ENCODE data around the gene TM9SF2. TPM values are rescaled to one million over a fixed set of nuclear protein-coding genes. Genes with fewer than 3 reads are reported as not detected.

The TM9SF2 gene
- total RNA-seq, 2 experiments from 2014 or later: 48.0 to 48.1 TPM

GRCh38 chr13:99527301-99527700, 26.0 kb downstream of the TM9SF2 start:
- Mint-ChIP-seq H3K9me3 (no peaks in the 10 kb centered on the region), H3K27me3 (no peaks in the 10 kb centered on the region), H3K27ac (no peak overlapping the region), H3K36me3 (ENCODE audit: low read depth) (peaks cover 53% of the 10 kb centered on the region), H3K4me3 (no peak overlapping the region), H3K4me1 (ENCODE audit: low read depth) (peaks cover 38% of the 10 kb centered on the region)
- intact Hi-C loops (cut with micrococcal nuclease): no loop called here
- DNase-seq (peak; percentile 34), ATAC-seq (no peak)
- no peak for TF ChIP-seq CTCF (IDR thresholded peaks at IDR 0.05)
- ChIA-PET POLR2A (interaction anchor here (0.8 to 1.0 kb wide), 2 partner anchors 16 to 78 kb away, joined by 3 read pairs; no protein-coding TSS in a partner anchor), CTCF (interaction anchor here (0.7 to 2.6 kb wide), 9 partner anchors 12 to 90 kb away, joined by 3 to 7 read pairs (median 3); no protein-coding TSS in a partner anchor)

DNA sequence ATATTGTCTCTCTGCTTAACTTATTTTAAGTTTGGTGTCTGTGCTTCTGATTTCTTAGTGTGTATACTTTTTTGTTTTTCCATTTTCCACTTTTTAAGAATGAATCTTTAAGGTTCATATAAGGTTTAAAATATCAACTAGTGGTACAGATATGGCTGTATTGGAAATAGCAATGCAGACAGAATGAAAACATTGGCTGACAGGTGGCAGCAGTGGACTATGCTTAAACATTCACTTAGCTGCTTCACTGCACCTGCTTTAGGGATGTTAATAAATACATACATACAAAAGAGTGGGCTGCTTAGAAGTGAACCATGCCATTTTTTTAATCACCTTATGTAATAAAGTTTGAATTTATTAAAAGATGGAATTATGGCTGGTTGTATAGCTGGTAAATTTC, 27.3 kb downstream of the TM9SF2 start:
- peaks cover 35% of the 10 kb centered on the region for H3K4me1 Mint-ChIP-seq (ENCODE audit: low read depth)
- H3K36me3 Mint-ChIP-seq (ENCODE audit: low read depth): peaks cover 47% of the 10 kb centered on the region
- POLR2A ChIA-PET: interaction anchor here (1.0 to 1.3 kb wide), 2 partner anchors 77 to 328 kb away, joined by 3 to 4 read pairs; partner anchors contain the start of gene UBAC2

GRCh38 chr13:99536023-99536422, 34.8 kb downstream of the TM9SF2 start:
- Mint-ChIP-seq H3K4me1 (ENCODE audit: low read depth) (peaks cover 16% of the 10 kb centered on the region), H3K27ac (no peak overlapping the region), H3K36me3 (ENCODE audit: low read depth) (peaks cover 27% of the 10 kb centered on the region)

More for the DNA sequence above, 27.3 kb downstream of the TM9SF2 start:
- no peak overlapping the region for H3K27ac Mint-ChIP-seq
- H3K27me3 Mint-ChIP-seq: no peaks in the 10 kb centered on the region
- ATAC-seq (no peak), DNase-seq (peak; percentile 41)
- H3K9me3 Mint-ChIP-seq: no peaks in the 10 kb centered on the region
- no peak for TF ChIP-seq CTCF (IDR thresholded peaks at IDR 0.05)
- H3K4me3 Mint-ChIP-seq: no peak overlapping the region
- CTCF ChIA-PET: interaction anchor here (0.7 to 2.5 kb wide), 5 partner anchors 25 to 141 kb away, joined by 3 to 6 read pairs (median 4); no protein-coding TSS in a partner anchor
- intact Hi-C loops (cut with micrococcal nuclease): no loop called here

GRCh38 chr13:99540530-99540929, 39.3 kb downstream of the TM9SF2 start:
- H3K27ac Mint-ChIP-seq: no peak overlapping the region
- ATAC-seq (no peak), DNase-seq (no peak)
- H3K36me3 Mint-ChIP-seq (ENCODE audit: low read depth): peaks cover 51% of the 10 kb centered on the region
- POLR2A ChIA-PET: interaction anchor here (0.6 kb wide), 1 partner anchor 15 kb away, joined by 3 read pairs; no protein-coding TSS in a partner anchor
- CTCF ChIA-PET: interaction anchor here (1.2 kb wide), 2 partner anchors 72 to 99 kb away, joined by 3 to 4 read pairs; no protein-coding TSS in a partner anchor
- H3K4me3 Mint-ChIP-seq: no peak overlapping the region
- intact Hi-C loops (cut with micrococcal nuclease): no loop called here
- no peak for TF ChIP-seq CTCF (IDR thresholded peaks at IDR 0.05)
- H3K4me1 Mint-ChIP-seq (ENCODE audit: low read depth): peaks cover 33% of the 10 kb centered on the region
- H3K27me3 Mint-ChIP-seq: no peaks in the 10 kb centered on the region
- H3K9me3 Mint-ChIP-seq: no peaks in the 10 kb centered on the region

More at GRCh38 chr13:99536023-99536422, 34.8 kb downstream of the TM9SF2 start:
- Mint-ChIP-seq H3K27me3 (no peaks in the 10 kb centered on the region), H3K4me3 (no peak overlapping the region), H3K9me3 (no peaks in the 10 kb centered on the region)
- ChIA-PET POLR2A (no interaction called here), CTCF (interaction anchor here (0.9 to 1.3 kb wide), 2 partner anchors 29 to 37 kb away, joined by 3 to 4 read pairs; no protein-coding TSS in a partner anchor)
- intact Hi-C loops (cut with micrococcal nuclease): no loop called here
- no peak for ATAC-seq
- no peak for DNase-seq
- TF ChIP-seq CTCF (IDR thresholded peaks at IDR 0.05): no peak

DNA sequence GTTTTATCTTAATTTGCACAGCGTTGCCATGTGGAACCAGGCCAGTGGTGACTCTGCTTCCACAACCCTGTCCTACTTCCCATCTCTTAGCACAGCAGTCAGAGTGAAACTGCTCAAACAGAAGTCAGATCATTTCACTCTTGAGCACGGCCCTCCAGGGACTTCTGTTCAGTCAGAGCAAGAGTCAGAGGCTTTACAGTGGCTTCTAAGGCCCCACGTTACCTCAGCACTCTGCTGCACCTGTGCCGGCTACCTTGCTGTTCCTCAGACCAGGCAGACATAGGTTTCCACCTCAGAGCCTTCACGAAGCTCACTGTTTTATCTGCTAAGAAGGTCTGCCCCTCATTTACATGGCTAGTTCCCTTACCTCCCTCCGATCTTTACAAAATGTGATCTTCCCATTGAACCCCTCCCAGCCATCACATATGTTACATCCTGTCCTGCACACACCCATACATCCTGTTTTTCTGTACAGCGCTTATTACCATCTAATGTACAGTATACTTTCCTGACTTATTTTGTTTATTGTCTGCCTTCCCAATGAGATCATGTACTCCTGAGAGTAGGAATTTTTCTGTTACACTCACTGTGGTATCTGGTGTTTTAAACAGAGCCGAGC, 41.6 kb downstream of the TM9SF2 start:
- H3K27ac Mint-ChIP-seq: peak overlapping the region; percentile 17
- H3K36me3 Mint-ChIP-seq (ENCODE audit: low read depth): peaks cover 68% of the 10 kb centered on the region
- ChIA-PET POLR2A (interaction anchor here (1.0 kb wide), 1 partner anchor 15 kb away, joined by 3 read pairs; no protein-coding TSS in a partner anchor), CTCF (interaction anchor here (0.9 to 1.7 kb wide), 4 partner anchors 14 to 114 kb away, joined by 3 to 7 read pairs (median 4); no protein-coding TSS in a partner anchor)
- intact Hi-C loops (cut with micrococcal nuclease): no loop called here
- no peaks in the 10 kb centered on the region for H3K27me3 Mint-ChIP-seq
- ATAC-seq (peak; percentile 95), DNase-seq (peak; percentile 60)
- H3K4me1 Mint-ChIP-seq (ENCODE audit: low read depth): peaks cover 36% of the 10 kb centered on the region
- no peaks in the 10 kb centered on the region for H3K9me3 Mint-ChIP-seq
- H3K4me3 Mint-ChIP-seq: no peak overlapping the region
- TF ChIP-seq CTCF (IDR thresholded peaks at IDR 0.05): no peak

All from activated CD8-positive, alpha-beta T cell treated with anti-CD3 and anti-CD28 coated beads for 36 hours (primary cell).